GM12878 (cell line): ENCODE measurements around the gene LRRN4CL.

ENCODE experiments used
- CTCF ChIP-seq, 3 experiments: IDR thresholded peaks in 2 of 3; conservative IDR thresholded peaks in 1 of 3; 2 replicates each; pipeline ENCODE4 v1.5.1; 2011; ENCODE audit warnings: low read depth in 3 of 3, low read length in 3 of 3, mild to moderate bottlenecking in 3 of 3, control low read depth in 2 of 3, moderate library complexity in 2 of 3, inconsistent platforms in 1 of 3, mixed read lengths in 1 of 3; ENCODE audit not compliant: control insufficient read depth in 2 of 3, insufficient read depth in 1 of 3; ENCODE audit errors: extremely low read depth in 1 of 3
- KDM1A ChIP-seq: fragments of 200-600 bp; sonication (generic); IDR thresholded peaks from 2 replicates; pipeline ENCODE4 v1.6.1; 2016; ENCODE audit warnings: borderline replicate concordance
- PBX3 ChIP-seq: IDR thresholded peaks from 2 replicates; pipeline ENCODE4 v1.6.1; 2011; ENCODE audit warnings: mild to moderate bottlenecking, low read depth, low read length, moderate library complexity; ENCODE audit not compliant: insufficient replicate concordance

- TF ChIP-seq PBX3 (no peak), CTCF (IDR thresholded peaks at IDR 0.05 in 2 of 3, conservative IDR thresholded peaks at IDR 0.05 in 1 of 3; ENCODE audit: control insufficient read depth in 2 of 3, extremely low read depth in 1 of 3, insufficient read depth in 1 of 3, low read depth in 3 of 3, low read length in 3 of 3) (no peak), KDM1A (no peak)
Measured at GRCh38 chr11:62689421-62690183, at the start of gene LRRN4CL.
